Right lung (tissue), 10 donors: ENCODE measurements around the gene C22orf15. TPM values are rescaled to one million over a fixed set of nuclear protein-coding genes. Genes with fewer than 3 reads are reported as not detected.
"Not testable (repeated sequence)": the region's sequence is repeated elsewhere in the genome, so short reads cannot be mapped to it uniquely, and the experiment has no call there.

Experiments used
- DNase-seq, 2 donors: peaks; one replicate each; pipeline ENCODE4 v3.0.0-alpha.2; 2013
- long read RNA-seq, 8 donors: transcript quantifications; one replicate each; lab custom pipeline, GENCODE V29; 2026
- polyA plus RNA-seq, 5 donors: library from polyadenylated mRNA; unstranded; fragments of 120-200 nt; gene quantifications; one replicate each; pipeline versions ENCODE4 v1.2.1 to v1.2.3, GENCODE V29; 2013; ENCODE audit warnings: inconsistent platforms in 1 of 5, low replicate concordance in 1 of 5; ENCODE audit not compliant: insufficient read length in 5 of 5, insufficient read depth in 1 of 5

C22orf15 gene
- 1 to 10 TPM; 3.7 to 8.6 (median 7.2) TPM for polyA plus RNA-seq
- long read RNA-seq, donor 1, partial matches to known transcripts, result 0 of 4 reads
- long read RNA-seq, donor 1, other reads (novel, unspliced or antisense), result 0 of 4 reads
- long read RNA-seq, donor 2, result 0 reads
- long read RNA-seq, donor 3, partial matches to known transcripts, result 0 of 5 reads
- long read RNA-seq, donor 3, other reads (novel, unspliced or antisense), result 0 of 5 reads
- long read RNA-seq, donor 4, partial matches to known transcripts, result 0 of 2 reads
- long read RNA-seq, donor 4, other reads (novel, unspliced or antisense), result 0 of 2 reads
- long read RNA-seq, donor 5, partial matches to known transcripts, result 0 of 1 reads
- long read RNA-seq, donor 5, other reads (novel, unspliced or antisense), result 0 of 1 reads
- long read RNA-seq, donor 6, partial matches to known transcripts, result 0 of 4 reads
- long read RNA-seq, donor 6, other reads (novel, unspliced or antisense), result 0 of 4 reads
- long read RNA-seq, donor 7, partial matches to known transcripts, result 0 of 1 reads
- long read RNA-seq, donor 7, other reads (novel, unspliced or antisense), result 0 of 1 reads
- long read RNA-seq, donor 8, partial matches to known transcripts, result 0 of 1 reads
- long read RNA-seq, donor 8, other reads (novel, unspliced or antisense), result 0 of 1 reads

GRCh38 chr22:23762842-23763578 is at the start of gene C22orf15:
C22orf15 (plus strand) TSS chr22:23762990; CDS start chr22:23763307, 317 bp downstream.
- no peak for DNase-seq

- DNase-seq, result no peak
These were observed 48.8 kb upstream of the C22orf15 start for GRCh38 chr22:23713696-23714595.

- no peak for DNase-seq
These were observed 47.9 kb upstream of the C22orf15 start for GRCh38 chr22:23714596-23715578.

- no peak for DNase-seq
These were observed 46.9 kb upstream of the C22orf15 start for GRCh38 chr22:23715806-23716375.

GRCh38 chr22:23716811-23717801 is 45.7 kb upstream of the C22orf15 start:
- peak; percentile 85 to 86 for DNase-seq

GRCh38 chr22:23718371-23719165 is 44.2 kb upstream of the C22orf15 start:
- no peak for DNase-seq

GRCh38 chr22:23720855-23721254 is 41.9 kb upstream of the C22orf15 start:
- no peak for DNase-seq

- DNase-seq, result no peak
These were observed 40.6 kb upstream of the C22orf15 start for GRCh38 chr22:23722160-23722559.

- no peak for DNase-seq
These were observed 40.1 kb upstream of the C22orf15 start for GRCh38 chr22:23722724-23723123.

GRCh38 chr22:23728108-23728507 is 34.7 kb upstream of the C22orf15 start:
- DNase-seq, result not testable (repeated sequence)

- DNase-seq, result no peak
These were observed 25.1 kb upstream of the C22orf15 start for GRCh38 chr22:23737696-23738095.

GRCh38 chr22:23742505-23743264 is 20.1 kb upstream of the C22orf15 start:
- no peak for DNase-seq

- DNase-seq, result no peak
These were observed 19.5 kb upstream of the C22orf15 start for GRCh38 chr22:23743303-23743705.

- no peak for DNase-seq
These were observed 18.8 kb upstream of the C22orf15 start for GRCh38 chr22:23744001-23744400.

- no peak for DNase-seq
These were observed 18.3 kb upstream of the C22orf15 start for GRCh38 chr22:23744485-23744884.

GRCh38 chr22:23745791-23746190 is 17.0 kb upstream of the C22orf15 start:
- DNase-seq, result no peak

- DNase-seq, result no peak
These were observed 12.9 kb upstream of the C22orf15 start for GRCh38 chr22:23749841-23750301.
